CD4-positive, alpha-beta memory T cell (primary cell): ENCODE data around the gene HINFP. TPM values are rescaled to one million over a fixed set of nuclear protein-coding genes. Genes with fewer than 3 reads are reported as not detected.
"Not testable (repeated sequence)": the region's sequence is repeated elsewhere in the genome, so short reads cannot be mapped to it uniquely, and the experiment has no call there.

ENCODE experiments used
- CTCF ChIA-PET: fragments of 350-600 bp; sonication (Branson Sonifier 250); formaldehyde crosslinking; loops from one replicate; lab custom pipeline; 2021; ENCODE audit warnings: inconsistent platforms; ENCODE audit not compliant: partially characterized antibody; lab: Charles Lee
- POLR2A ChIA-PET: fragments of 350-600 bp; sonication (Branson Sonifier 250); formaldehyde crosslinking; loops from one replicate; lab custom pipeline; 2021; ENCODE audit not compliant: partially characterized antibody; lab: Charles Lee
- DNase-seq, 5 donors: peaks; one replicate each; pipeline versions ENCODE4 v3.0.0 to v3.0.0-alpha.2; 2020 to 2022; ENCODE audit warnings: mixed read lengths in 1 of 5
- H3K27ac ChIP-seq: one replicate; pipeline ENCODE4 v1.7.0; 2013; ENCODE audit warnings: low read depth, low read length
- H3K27me3 ChIP-seq: 2 replicates; pipeline ENCODE4 v1.7.0; 2013; ENCODE audit warnings: mild to moderate bottlenecking, low read length, moderate library complexity; ENCODE audit not compliant: insufficient read depth
- H3K36me3 ChIP-seq: 2 replicates; pipeline ENCODE4 v1.7.0; 2013; ENCODE audit warnings: mild to moderate bottlenecking, low read length, moderate library complexity; ENCODE audit not compliant: insufficient read depth
- H3K4me1 ChIP-seq: 2 replicates; pipeline ENCODE4 v1.7.0; 2013; ENCODE audit warnings: mild to moderate bottlenecking, low read length, moderate library complexity; ENCODE audit not compliant: insufficient read depth
- H3K4me3 ChIP-seq, 2 donors: one replicate each; pipeline ENCODE4 v1.7.0; 2013; ENCODE audit warnings: low read length in 2 of 2, mild to moderate bottlenecking in 1 of 2
- H3K9me3 ChIP-seq, 2 donors: one replicate each; pipeline ENCODE4 v1.7.0; 2013; ENCODE audit warnings: low read length in 2 of 2, control low read depth in 1 of 2; ENCODE audit not compliant: control insufficient read depth in 1 of 2
- H3K27ac Mint-ChIP-seq, 7 donors: one replicate each; pipeline ENCODE4 v1.8.0; 2020 to 2021; ENCODE audit warnings: mixed read lengths in 7 of 7, mild to moderate bottlenecking in 6 of 7, inconsistent platforms in 3 of 7, moderate library complexity in 3 of 7
- H3K27me3 Mint-ChIP-seq, 2 donors: one replicate each; pipeline ENCODE4 v1.8.0; 2020 to 2021; ENCODE audit warnings: mixed read lengths in 2 of 2
- H3K36me3 Mint-ChIP-seq, 2 donors: one replicate each; pipeline ENCODE4 v1.8.0; 2020 to 2021; ENCODE audit warnings: mixed read lengths in 2 of 2, inconsistent platforms in 1 of 2, mild to moderate bottlenecking in 1 of 2
- H3K4me1 Mint-ChIP-seq, 4 donors: one replicate each; pipeline ENCODE4 v1.8.0; 2020 to 2021; ENCODE audit warnings: mixed read lengths in 4 of 4, mild to moderate bottlenecking in 1 of 4
- H3K4me3 Mint-ChIP-seq, 8 donors: one replicate each; pipeline ENCODE4 v1.8.0; 2020 to 2021; ENCODE audit warnings: mixed read lengths in 8 of 8, mild to moderate bottlenecking in 7 of 8, moderate library complexity in 6 of 8, inconsistent platforms in 3 of 8
- H3K9me3 Mint-ChIP-seq, 8 donors: one replicate each; pipeline ENCODE4 v1.8.0; 2020 to 2021; ENCODE audit warnings: mixed read lengths in 8 of 8, mild to moderate bottlenecking in 5 of 8, inconsistent platforms in 3 of 8, moderate library complexity in 1 of 8
- intact Hi-C: fragments of 100-400 bp; cut with micrococcal nuclease; formaldehyde crosslinking; loops from one replicate; pipeline ENCODE4 v1.15.1; 2023
- polyA plus RNA-seq, 2 donors: library from polyadenylated mRNA; unstranded; fragments of 300-500 nt; fragmentation: Illumina TruSeq; gene quantifications; one replicate each; pipeline ENCODE4 v1.2.3, GENCODE V29; 2021
- total RNA-seq, 2 experiments: library from RNA; stranded (reverse); gene quantifications; one replicate each; pipeline ENCODE4 v1.2.3, GENCODE V29; 2021

Gene HINFP
- total and polyA plus RNA-seq, 4 experiments from 2014 or later: 9.3 to 75.3 (median 43.4) TPM

DNA sequence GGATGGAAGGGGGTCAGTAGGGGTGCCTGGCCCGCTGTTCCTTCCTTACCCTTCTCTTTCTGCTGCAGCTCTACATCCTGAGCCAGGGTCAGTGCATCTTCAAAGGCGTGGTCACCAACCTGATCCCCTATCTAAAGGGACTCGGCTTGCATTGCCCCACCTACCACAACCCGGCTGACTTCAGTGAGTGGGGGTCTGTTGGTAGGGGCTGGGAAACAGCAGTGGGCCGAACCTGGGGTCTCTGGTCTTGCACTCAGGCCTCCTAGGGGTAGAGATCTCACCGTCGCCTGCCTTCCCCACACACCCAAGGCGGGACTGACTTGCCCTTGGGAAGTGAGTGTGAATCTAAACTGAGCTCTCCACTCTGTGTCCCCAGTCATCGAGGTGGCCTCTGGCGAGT lies 35.1 kb downstream of the HINFP start:
- intact Hi-C loops: no loop called here
- Mint-ChIP-seq H3K4me3 (no peak overlapping the region), H3K4me1 (peaks cover 0 to 1% (median 0%) of the 10 kb centered on the region in 4 donors), H3K36me3 (no peaks in the 10 kb centered on the region), H3K27ac (no peak overlapping the region), H3K9me3 (no peaks in the 10 kb centered on the region), H3K27me3 (peaks cover 1 to 14% of the 10 kb centered on the region in 2 donors)
- H3K4me1 ChIP-seq: no peaks in the 10 kb centered on the region
- POLR2A ChIA-PET: interaction anchor here (0.6 to 1.5 kb wide), 2 partner anchors 13 to 138 kb away, joined by 3 to 5 read pairs; partner anchors contain the start of gene RPS25
- H3K9me3 ChIP-seq: no peaks in the 10 kb centered on the region
- H3K27me3 ChIP-seq: no peaks in the 10 kb centered on the region
- H3K4me3 ChIP-seq: no peak overlapping the region
- H3K36me3 ChIP-seq: no peaks in the 10 kb centered on the region
- no peak overlapping the region for H3K27ac ChIP-seq
- CTCF ChIA-PET: interaction anchor here (1.0 to 2.0 kb wide), 3 partner anchors 12 to 62 kb away, joined by 3 to 7 read pairs (median 5); partner anchors contain the start of gene NLRX1
- no peak for DNase-seq

GRCh38 chr11:119157063-119157462 lies 35.7 kb downstream of the HINFP start:
- H3K4me1 ChIP-seq: no peaks in the 10 kb centered on the region
- Mint-ChIP-seq H3K4me3 (no peak overlapping the region), H3K27ac (no peak overlapping the region), H3K27me3 (peaks cover 1 to 14% of the 10 kb centered on the region in 2 donors), H3K36me3 (no peaks in the 10 kb centered on the region), H3K4me1 (peaks cover 0 to 1% (median 0%) of the 10 kb centered on the region in 4 donors), H3K9me3 (no peaks in the 10 kb centered on the region)
- no peaks in the 10 kb centered on the region for H3K36me3 ChIP-seq
- no peak overlapping the region for H3K27ac ChIP-seq
- H3K27me3 ChIP-seq: no peaks in the 10 kb centered on the region
- no peak for DNase-seq
- POLR2A ChIA-PET: interaction anchor here (1.5 kb wide), 1 partner anchor 12 kb away, joined by 5 read pairs; no protein-coding TSS in a partner anchor
- no peak overlapping the region for H3K4me3 ChIP-seq
- intact Hi-C loops: no loop called here
- no peaks in the 10 kb centered on the region for H3K9me3 ChIP-seq
- CTCF ChIA-PET: interaction anchor here (1.0 to 2.0 kb wide), 4 partner anchors 10 to 62 kb away, joined by 3 to 7 read pairs (median 4); partner anchors contain the start of gene NLRX1

- H3K27ac Mint-ChIP-seq: no peak overlapping the region
- CTCF ChIA-PET: interaction anchor here (2.0 kb wide), 1 partner anchor 10 kb away, joined by 7 read pairs; the partner anchor contains the start of gene NLRX1
- H3K4me1 Mint-ChIP-seq: peaks cover 0 to 1% (median 0%) of the 10 kb centered on the region in 4 donors
- Histone ChIP-seq H3K4me3 (no peak overlapping the region), H3K27ac (no peak overlapping the region), H3K36me3 (no peaks in the 10 kb centered on the region), H3K4me1 (no peaks in the 10 kb centered on the region), H3K27me3 (no peaks in the 10 kb centered on the region), H3K9me3 (no peaks in the 10 kb centered on the region)
- no peak overlapping the region for H3K4me3 Mint-ChIP-seq
- no peaks in the 10 kb centered on the region for H3K36me3 Mint-ChIP-seq
- intact Hi-C loops: no loop called here
- peaks cover 1 to 9% of the 10 kb centered on the region in 2 donors for H3K27me3 Mint-ChIP-seq
- no peaks in the 10 kb centered on the region for H3K9me3 Mint-ChIP-seq
- no peak for DNase-seq
- POLR2A ChIA-PET: no interaction called here
Measured at GRCh38 chr11:119158467-119158866, 37.1 kb downstream of the HINFP start.

DNA sequence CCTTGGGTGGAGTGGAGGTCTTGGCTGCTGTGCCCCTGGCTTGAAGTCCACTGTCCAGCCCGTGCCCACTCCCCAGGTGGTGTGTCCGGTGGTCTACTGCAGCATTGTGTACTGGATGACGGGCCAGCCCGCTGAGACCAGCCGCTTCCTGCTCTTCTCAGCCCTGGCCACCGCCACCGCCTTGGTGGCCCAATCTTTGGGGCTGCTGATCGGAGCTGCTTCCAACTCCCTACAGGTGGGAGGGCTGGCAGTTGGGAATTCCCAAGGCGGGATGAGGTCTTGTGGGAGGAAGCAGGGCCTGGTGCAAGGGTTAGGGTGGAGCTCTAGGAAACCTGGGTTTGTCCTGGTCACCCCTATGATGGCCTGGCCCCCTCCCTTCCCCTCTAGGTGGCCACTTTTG lies 38.8 kb downstream of the HINFP start:
- Histone ChIP-seq H3K9me3 (no peaks in the 10 kb centered on the region), H3K4me1 (no peaks in the 10 kb centered on the region), H3K4me3 (no peak overlapping the region), H3K36me3 (no peaks in the 10 kb centered on the region), H3K27me3 (no peaks in the 10 kb centered on the region), H3K27ac (no peak overlapping the region)
- H3K36me3 Mint-ChIP-seq: no peaks in the 10 kb centered on the region
- CTCF ChIA-PET: interaction anchor here (1.0 to 1.8 kb wide), 3 partner anchors 9 to 161 kb away, joined by 3 to 13 read pairs (median 3); partner anchors contain the start of gene NLRX1
- no peaks in the 10 kb centered on the region for H3K9me3 Mint-ChIP-seq
- peaks cover 1 to 4% of the 10 kb centered on the region in 2 donors for H3K27me3 Mint-ChIP-seq
- no peak overlapping the region for H3K4me3 Mint-ChIP-seq
- H3K4me1 Mint-ChIP-seq: peaks cover 0 to 1% (median 0%) of the 10 kb centered on the region in 4 donors
- POLR2A ChIA-PET: interaction anchor here (1.6 kb wide), 1 partner anchor 9 kb away, joined by 6 read pairs; the partner anchor contains the start of gene NLRX1
- DNase-seq: no peak
- no peak overlapping the region for H3K27ac Mint-ChIP-seq
- intact Hi-C loops: no loop called here

GRCh38 chr11:119161871-119162270 lies 40.5 kb downstream of the HINFP start:
- DNase-seq: no peak
- H3K9me3 Mint-ChIP-seq: no peaks in the 10 kb centered on the region
- Histone ChIP-seq H3K27ac (no peak overlapping the region), H3K36me3 (no peaks in the 10 kb centered on the region), H3K27me3 (no peaks in the 10 kb centered on the region), H3K4me1 (no peaks in the 10 kb centered on the region), H3K9me3 (no peaks in the 10 kb centered on the region), H3K4me3 (no peak overlapping the region)
- H3K4me1 Mint-ChIP-seq: no peaks in the 10 kb centered on the region
- no peaks in the 10 kb centered on the region for H3K36me3 Mint-ChIP-seq
- no peaks in the 10 kb centered on the region for H3K27me3 Mint-ChIP-seq
- H3K4me3 Mint-ChIP-seq: no peak overlapping the region
- ChIA-PET POLR2A (no interaction called here), CTCF (no interaction called here)
- intact Hi-C loops: no loop called here
- H3K27ac Mint-ChIP-seq: no peak overlapping the region

- POLR2A ChIA-PET: no interaction called here
- peaks cover 1 to 10% (median 8%) of the 10 kb centered on the region in 4 donors for H3K4me1 Mint-ChIP-seq
Measured at GRCh38 chr11:119166368-119167076, 45.1 kb downstream of the HINFP start.

DNA sequence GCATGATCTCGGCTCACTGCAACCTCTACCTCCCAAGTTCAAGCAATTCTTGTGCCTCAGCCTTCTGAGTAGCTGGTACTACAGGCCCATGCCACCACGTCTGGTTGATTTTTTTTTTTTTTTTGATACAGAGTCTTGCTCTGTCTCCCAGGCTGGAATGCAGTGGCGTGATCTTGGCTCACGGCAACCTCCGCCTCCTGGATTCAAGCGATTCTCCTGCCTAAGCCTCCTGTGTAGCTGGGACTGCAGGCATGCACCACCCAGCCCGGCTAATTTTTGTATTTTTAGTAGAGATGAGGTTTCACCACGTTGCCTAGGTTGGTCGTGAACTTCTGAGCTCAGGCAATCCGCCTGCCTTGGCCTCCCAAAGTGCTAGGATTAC lies 45.7 kb downstream of the HINFP start:
- DNase-seq, H3K36me3 Mint-ChIP-seq, H3K27ac Mint-ChIP-seq, H3K9me3 Mint-ChIP-seq, H3K4me1 Mint-ChIP-seq, POLR2A ChIA-PET, H3K36me3 ChIP-seq, H3K27me3 Mint-ChIP-seq, H3K4me3 ChIP-seq, H3K27ac ChIP-seq, H3K27me3 ChIP-seq, H3K9me3 ChIP-seq, H3K4me1 ChIP-seq: not testable (repeated sequence)
- intact Hi-C loops: loop anchor here (5.0 kb wide), 1 partner anchor 45 kb away; the partner anchor contains the start of gene HINFP
- H3K4me3 Mint-ChIP-seq: peak overlapping the region in 2 of 8 donors; percentile 15 to 31
- CTCF ChIA-PET: interaction anchor here (0.9 to 4.4 kb wide), 5 partner anchors 10 to 157 kb away, joined by 3 to 32 read pairs (median 3); no protein-coding TSS in a partner anchor

More at GRCh38 chr11:119166368-119167076, 45.1 kb downstream of the HINFP start:
- Mint-ChIP-seq H3K4me3 (no peak overlapping the region), H3K27ac (peak overlapping the region in 1 of 7 donors; percentile 32), H3K36me3 (no peaks in the 10 kb centered on the region), H3K27me3 (no peaks in the 10 kb centered on the region), H3K9me3 (no peaks in the 10 kb centered on the region)
- CTCF ChIA-PET: interaction anchor here (0.9 to 4.4 kb wide), 5 partner anchors 9 to 158 kb away, joined by 3 to 32 read pairs (median 3); no protein-coding TSS in a partner anchor
- no peak for DNase-seq
- no peak overlapping the region for H3K27ac ChIP-seq
- intact Hi-C loops: loop anchor here (5.0 kb wide), 1 partner anchor 44 kb away; the partner anchor contains the start of gene HINFP
- H3K4me1 ChIP-seq: peaks cover 6% of the 10 kb centered on the region
- H3K27me3 ChIP-seq: no peaks in the 10 kb centered on the region
- H3K4me3 ChIP-seq: no peak overlapping the region
- H3K9me3 ChIP-seq: no peaks in the 10 kb centered on the region
- no peaks in the 10 kb centered on the region for H3K36me3 ChIP-seq
